Sigmoid colon (tissue), 7 donors: Measurements from ENCODE around the gene HPS1. TPM values are rescaled to one million over a fixed set of nuclear protein-coding genes. Genes with fewer than 3 reads are reported as not detected.

Experiments
- DNase-seq: peaks from one replicate; pipeline ENCODE4 v3.0.0-alpha.2; 2019
- H3K27ac ChIP-seq, 4 donors: fragments of 200-600 bp; sonication (generic); one replicate each; pipeline ENCODE4 v1.5.1; 2016 to 2019; ENCODE audit warnings: mild to moderate bottlenecking in 1 of 4
- H3K27me3 ChIP-seq, 3 donors: fragments of 200-600 bp; sonication (generic); one replicate each; pipeline ENCODE4 v1.5.1; 2019; ENCODE audit warnings: mild to moderate bottlenecking in 1 of 3
- H3K36me3 ChIP-seq, 4 donors: fragments of 200-600 bp; sonication (generic); one replicate each; pipeline ENCODE4 v1.5.1; 2016 to 2019
- H3K4me1 ChIP-seq, 4 donors: fragments of 200-600 bp; sonication (generic); one replicate each; pipeline ENCODE4 v1.5.1; 2017 to 2019
- H3K4me3 ChIP-seq, 4 donors: fragments of 200-600 bp; sonication (generic); one replicate each; pipeline ENCODE4 v1.5.1; 2017 to 2019; ENCODE audit warnings: mild to moderate bottlenecking in 2 of 4, moderate library complexity in 1 of 4
- H3K9me3 ChIP-seq, 4 donors: fragments of 200-600 bp in 3 of 4; sonication (generic) in 3 of 4; one replicate each; pipeline versions ENCODE4 v1.5.1 to v1.6.1; 2013 to 2019
- CTCF ChIP-seq, 4 experiments: fragments of 450-650 bp in 3 of 4; fragments of 200-600 bp in 1 of 4; IDR thresholded peaks; one replicate each; pipeline ENCODE4 v1.5.1; 2016 to 2019; ENCODE audit warnings: antibody characterized with exemption in 4 of 4, mild to moderate bottlenecking in 3 of 4, moderate library complexity in 2 of 4
- EP300 ChIP-seq, 4 donors: sonication (generic); formaldehyde crosslinking; IDR thresholded peaks; one replicate each; pipeline ENCODE4 v1.6.1; 2017; ENCODE audit warnings: antibody characterized with exemption in 4 of 4
- POLR2A ChIP-seq, 2 donors: fragments of 450-650 bp; IDR thresholded peaks; one replicate each; pipeline ENCODE4 v1.6.1; 2016; ENCODE audit warnings: antibody characterized with exemption in 2 of 2, mild to moderate bottlenecking in 2 of 2, moderate library complexity in 2 of 2
- POLR2AphosphoS5 ChIP-seq, 4 donors: sonication (generic); formaldehyde crosslinking; IDR thresholded peaks; one replicate each; pipeline ENCODE4 v1.6.1; 2017; ENCODE audit warnings: antibody characterized with exemption in 4 of 4
- WGBS, 2 donors: extraction: QIAGEN DNeasy Blood & Tissue Kit; methylation state at CpG; one replicate each; pipeline ENCODE4 v1.1.7; 2013; 5-methylcytosine and 5-hydroxymethylcytosine counted together
- intact Hi-C: fragments of 100-400 bp; cut with DNase I; formaldehyde crosslinking; loops from one replicate; pipeline ENCODE4 v1.15.1; 2023
- polyA plus RNA-seq, 3 donors: library from polyadenylated mRNA; stranded (reverse); fragments of 200-250 nt; gene quantifications; one replicate each; pipeline ENCODE4 v1.2.3, GENCODE V29; 2013
- total RNA-seq, 4 donors: library from RNA; depleted of rRNA; stranded (reverse); fragments of >200 nt; gene quantifications; one replicate each; pipeline ENCODE4 v1.1.0, GENCODE V29; 2016
- donor health status: healthy with polysubstance abuse.
- donor health status: Bipolar disorder and iron deficiency.
- donor health status: healthy.

The HPS1 gene
- total and polyA plus RNA-seq, 7 donors = 44.7 to 93.1 (median 70.7) TPM

DNA sequence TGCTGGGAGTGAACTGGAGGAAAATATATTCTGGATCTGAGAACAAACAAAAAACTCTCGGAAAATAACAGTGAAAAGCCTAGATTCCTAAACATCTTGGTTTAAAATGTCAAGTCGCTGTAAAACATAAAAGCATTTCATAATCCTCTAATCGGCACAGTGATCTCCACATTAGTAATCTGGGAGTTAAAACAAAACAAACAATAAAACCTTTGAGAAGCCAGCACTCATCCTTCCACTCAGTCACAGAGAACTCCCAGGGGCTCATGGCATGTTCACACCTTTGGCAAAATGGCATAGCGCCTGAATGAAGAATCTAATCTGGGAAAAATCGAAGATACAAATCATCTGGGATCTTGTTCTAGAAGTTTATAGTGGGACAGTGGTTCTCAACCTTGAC is 24.1 kb upstream of the HPS1 start:
- no peaks in the 10 kb centered on the region for H3K9me3 ChIP-seq
- intact Hi-C loops = loop anchor here (2.0 kb wide), 1 partner anchor 702 kb away; no protein-coding TSS in a partner anchor
- WGBS, 2 donors = 81 to 83% methylated on average over 5 of the region's 5 CpGs
- no peak overlapping the region for H3K27ac ChIP-seq
- H3K27me3 ChIP-seq = no peaks in the 10 kb centered on the region
- no peak overlapping the region for H3K4me3 ChIP-seq
- no peak for TF ChIP-seq POLR2AphosphoS5 (IDR thresholded peaks at IDR 0.05)
- no peak for TF ChIP-seq EP300 (IDR thresholded peaks at IDR 0.05)
- TF ChIP-seq POLR2A (IDR thresholded peaks at IDR 0.05) = no peak
- no peak for TF ChIP-seq CTCF (IDR thresholded peaks at IDR 0.05)
- H3K4me1 ChIP-seq = peaks cover 0 to 32% (median 15%) of the 10 kb centered on the region in 4 donors
- no peaks in the 10 kb centered on the region for H3K36me3 ChIP-seq
- DNase-seq = no peak

- no peaks in the 10 kb centered on the region for H3K36me3 ChIP-seq
- H3K4me1 ChIP-seq = peaks cover 0 to 26% (median 12%) of the 10 kb centered on the region in 4 donors
- intact Hi-C loops = loop anchor here (2.0 to 10.0 kb wide), 3 partner anchors 193 to 778 kb away; no protein-coding TSS in a partner anchor
- no peak for DNase-seq
- H3K27ac ChIP-seq = no peak overlapping the region
- no peak overlapping the region for H3K4me3 ChIP-seq
- H3K27me3 ChIP-seq = no peaks in the 10 kb centered on the region
- WGBS, 2 donors = 75 to 82% methylated on average over 2 of the region's 2 CpGs
- no peaks in the 10 kb centered on the region for H3K9me3 ChIP-seq
- TF ChIP-seq POLR2A (IDR thresholded peaks at IDR 0.05) = no peak
- no peak for TF ChIP-seq CTCF (IDR thresholded peaks at IDR 0.05)
- no peak for TF ChIP-seq POLR2AphosphoS5 (IDR thresholded peaks at IDR 0.05)
- TF ChIP-seq EP300 (IDR thresholded peaks at IDR 0.05) = no peak
These were observed 22.5 kb upstream of the HPS1 start for GRCh38 chr10:98469001-98469931.

DNA sequence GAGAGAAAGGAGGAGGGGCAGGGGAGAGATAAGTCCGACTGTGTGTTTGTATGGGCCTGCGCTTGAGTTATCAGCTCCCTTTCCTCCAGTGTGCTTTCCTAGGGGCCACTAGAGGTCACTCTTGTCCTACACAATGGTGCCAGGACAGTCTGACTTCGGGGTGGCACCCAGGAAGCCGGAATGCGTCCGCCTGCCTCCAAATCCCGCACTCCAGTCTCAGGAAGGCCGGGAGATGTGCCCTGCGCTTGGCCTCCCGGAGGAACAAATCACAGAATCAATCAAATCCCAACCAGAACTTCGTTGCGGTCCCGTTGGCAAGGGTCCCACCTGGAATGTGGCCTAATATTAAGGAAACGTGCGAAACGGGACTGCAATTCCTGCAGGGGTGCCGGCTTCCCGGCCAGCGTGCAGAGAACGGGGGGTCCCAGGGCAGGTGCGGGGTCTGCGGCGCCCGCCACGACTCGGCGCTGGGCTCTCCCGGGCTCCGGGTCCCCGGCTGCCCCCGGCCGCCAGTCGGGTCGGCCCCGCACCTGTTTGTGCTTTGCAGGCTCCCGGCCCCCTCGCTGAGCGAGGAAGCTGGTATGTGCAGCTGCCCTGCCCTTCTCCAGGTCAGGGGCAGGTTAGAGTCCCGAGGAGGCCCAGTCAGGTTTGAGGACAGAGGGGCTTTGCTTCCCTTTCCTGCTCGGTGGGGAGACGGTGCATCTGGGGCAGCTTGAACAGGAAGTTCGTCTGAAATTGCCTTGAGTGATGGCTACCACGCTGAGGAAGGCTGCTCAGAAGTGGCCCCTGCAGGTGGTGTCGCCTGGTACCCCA is 21.0 kb upstream of the HPS1 start:
- intact Hi-C loops = loop anchor here (2.0 to 10.0 kb wide), 3 partner anchors 195 to 779 kb away; no protein-coding TSS in a partner anchor
- peaks cover 0 to 23% (median 12%) of the 10 kb centered on the region in 4 donors for H3K4me1 ChIP-seq
- H3K36me3 ChIP-seq = no peaks in the 10 kb centered on the region
- no peaks in the 10 kb centered on the region for H3K9me3 ChIP-seq
- H3K27me3 ChIP-seq = no peaks in the 10 kb centered on the region
- DNase-seq = peak; percentile 89
- H3K4me3 ChIP-seq = peak overlapping the region; percentile 41 to 58 (median 47)
- H3K27ac ChIP-seq = peak overlapping the region in 3 of 4 donors; percentile 36 to 51 (median 48)
- TF ChIP-seq EP300 (IDR thresholded peaks at IDR 0.05) (no peak), CTCF (IDR thresholded peaks at IDR 0.05) (peak; percentile 69 to 85 (median 82)), POLR2AphosphoS5 (IDR thresholded peaks at IDR 0.05) (peak in 2 of 4 donors; percentile 20 to 28), POLR2A (IDR thresholded peaks at IDR 0.05) (no peak)
- 2 to 4% methylated on average over 44 of the region's 44 CpGs for WGBS, 2 donors

GRCh38 chr10:98466861-98467505 is 20.2 kb upstream of the HPS1 start:
- intact Hi-C loops = loop anchor here (5.0 to 10.0 kb wide), 2 partner anchors 195 to 578 kb away; no protein-coding TSS in a partner anchor
- no peak for TF ChIP-seq POLR2A (IDR thresholded peaks at IDR 0.05)
- TF ChIP-seq EP300 (IDR thresholded peaks at IDR 0.05) = no peak
- no peak for TF ChIP-seq POLR2AphosphoS5 (IDR thresholded peaks at IDR 0.05)
- TF ChIP-seq CTCF (IDR thresholded peaks at IDR 0.05) = no peak
- no peaks in the 10 kb centered on the region for H3K9me3 ChIP-seq
- 57 to 76% methylated on average over 15 of the region's 15 CpGs for WGBS, 2 donors
- H3K27me3 ChIP-seq = no peaks in the 10 kb centered on the region
- H3K4me1 ChIP-seq = peaks cover 0 to 19% (median 12%) of the 10 kb centered on the region in 4 donors
- H3K36me3 ChIP-seq = no peaks in the 10 kb centered on the region
- peak overlapping the region in 1 of 4 donors; percentile 58 for H3K4me3 ChIP-seq
- no peak overlapping the region for H3K27ac ChIP-seq
- DNase-seq = no peak
